Right lobe of liver (tissue), 4 donors: ENCODE data around the gene THADA.

Experiments
- CTCF ChIP-seq, 4 donors: fragments of 200-600 bp in 3 of 4; fragments of 450-650 bp in 1 of 4; IDR thresholded peaks; one replicate each; pipeline versions ENCODE4 v1.5.1 to v1.8.0; 2016 to 2022; ENCODE audit warnings: antibody characterized with exemption in 4 of 4, mild to moderate bottlenecking in 2 of 4
- POLR2A ChIP-seq: fragments of 450-650 bp; IDR thresholded peaks from one replicate; pipeline ENCODE4 v1.6.1; 2017; ENCODE audit warnings: antibody characterized with exemption, mild to moderate bottlenecking
- donor health status: DM: no; HTN: no; CAD: no.
- donor health status: DM: no; HTN: no; CAD: no.
- donor health status: DM: no; HTN: yes; CAD: no.

- TF ChIP-seq CTCF (IDR thresholded peaks at IDR 0.05): no peak
- TF ChIP-seq POLR2A: no peak
Observed at GRCh38 chr2:43480874-43481273, 115.0 kb downstream of the THADA start.
